ENCODE measurements around the gene GRIA3.

Gene GRIA3

GRCh38 chrX:123320622-123321021, 136.5 kb downstream of the GRIA3 start:
- ChIA-PET POLR2A (ENCODE audit: low non-redundant PET) (no interaction called here), CTCF (interaction anchor here (0.6 kb wide), 1 partner anchor 84 kb away, joined by 3 read pairs; no protein-coding TSS in a partner anchor)
- H3K27ac ChIP-seq = no peak overlapping the region
- DNase-seq (ENCODE audit: low spot score) = no peak
- no peak for TF ChIP-seq CTCF (conservative IDR thresholded peaks at IDR 0.05; ENCODE audit: low read depth)

GRCh38 chrX:123322536-123322935, 138.5 kb downstream of the GRIA3 start:
- DNase-seq (ENCODE audit: low spot score) = no peak
- CTCF ChIA-PET = no interaction called here
- POLR2A ChIA-PET (ENCODE audit: low non-redundant PET) = no interaction called here
- no peak for TF ChIP-seq CTCF (conservative IDR thresholded peaks at IDR 0.05; ENCODE audit: low read depth)
- H3K27ac ChIP-seq = no peak overlapping the region

GRCh38 chrX:123324625-123325024, 140.5 kb downstream of the GRIA3 start:
- DNase-seq (ENCODE audit: low spot score) = no peak
- ChIA-PET POLR2A (ENCODE audit: low non-redundant PET) (no interaction called here), CTCF (no interaction called here)
- TF ChIP-seq CTCF (conservative IDR thresholded peaks at IDR 0.05; ENCODE audit: low read depth) = no peak
- no peak overlapping the region for H3K27ac ChIP-seq

- ChIA-PET CTCF (no interaction called here), POLR2A (ENCODE audit: low non-redundant PET) (no interaction called here)
- no peak overlapping the region for H3K27ac ChIP-seq
- no peak for DNase-seq (ENCODE audit: low spot score)
- no peak for TF ChIP-seq CTCF (conservative IDR thresholded peaks at IDR 0.05; ENCODE audit: low read depth)
Observed at GRCh38 chrX:123330229-123330942, 146.3 kb downstream of the GRIA3 start.

- POLR2A ChIA-PET (ENCODE audit: low non-redundant PET) = no interaction called here
- H3K27ac ChIP-seq = no peak overlapping the region
- CTCF ChIA-PET = no interaction called here
- no peak for DNase-seq (ENCODE audit: low spot score)
- no peak for TF ChIP-seq CTCF (conservative IDR thresholded peaks at IDR 0.05; ENCODE audit: low read depth)
Observed at GRCh38 chrX:123331349-123331748, 147.3 kb downstream of the GRIA3 start.

- no peak for DNase-seq (ENCODE audit: low spot score)
- CTCF ChIA-PET = no interaction called here
- POLR2A ChIA-PET (ENCODE audit: low non-redundant PET) = no interaction called here
- no peak overlapping the region for H3K27ac ChIP-seq
- no peak for TF ChIP-seq CTCF (conservative IDR thresholded peaks at IDR 0.05; ENCODE audit: low read depth)
Observed at GRCh38 chrX:123331859-123332258, 147.8 kb downstream of the GRIA3 start.
